A549 (cell line): Measurements from ENCODE around the gene ACAD10. TPM values are rescaled to one million over a fixed set of nuclear protein-coding genes. Genes with fewer than 3 reads are reported as not detected.

Source experiments
- ATAC-seq, 2 experiments: fragments of 200-7000 bp in 1 of 2; fragments of >200 bp in 1 of 2; cut with Nextera tagmentation in 1 of 2; cut with Tn5 transposase in 1 of 2; 3 replicates each; pipeline versions ENCODE4 v1.8.0 to v1.9.1; 2018 to 2020; ENCODE audit warnings: mild to moderate bottlenecking in 1 of 2, moderate library complexity in 1 of 2
- CTCF ChIA-PET: fragments of 300-600 bp; sonication (Branson Sonifier 250); formaldehyde crosslinking; extraction: SDS; loops from one replicate; lab custom pipeline; 2021; ENCODE audit warnings: antibody characterized with exemption, inconsistent platforms; lab: Yijun Ruan, JAX
- POLR2A ChIA-PET: fragments of 350-600 bp; formaldehyde crosslinking; extraction: SDS; loops from one replicate; lab custom pipeline; 2021; ENCODE audit warnings: antibody characterized with exemption, inconsistent platforms; lab: Yijun Ruan, JAX
- DNase-seq, 2 experiments: peaks; one replicate each; pipeline versions ENCODE4 v3.0.0 to v3.0.0-alpha.2; 2011 to 2016; ENCODE audit warnings: low read depth in 1 of 2, low spot score in 1 of 2
- FAIRE-seq: peaks from 2 replicates; lab custom pipeline; 2011; peaks lifted over from hg19 to GRCh38; lab: Jason Lieb, UNC
- H3K27ac ChIP-seq, 2 experiments: fragments of >200 bp; sonication (Bioruptor Twin); formaldehyde crosslinking; 3 replicates each; pipeline ENCODE4 v1.5.1; 2016 to 2017
- H3K4me1 ChIP-seq: fragments of >200 bp; sonication (Bioruptor Twin); formaldehyde crosslinking; 3 replicates; pipeline ENCODE4 v1.6.1; 2016
- H3K4me2 ChIP-seq: fragments of >200 bp; sonication (Bioruptor Twin); formaldehyde crosslinking; 3 replicates; pipeline ENCODE4 v1.6.1; 2016
- H3K4me3 ChIP-seq: fragments of >200 bp; sonication (Bioruptor Twin); formaldehyde crosslinking; 3 replicates; pipeline ENCODE4 v1.5.1; 2016
- H3K9me3 ChIP-seq: fragments of >200 bp; sonication (Bioruptor Twin); formaldehyde crosslinking; 3 replicates; pipeline ENCODE4 v1.6.1; 2016
- EHMT2 ChIP-seq: fragments of 200-600 bp; sonication (generic); IDR thresholded peaks from 2 replicates; pipeline ENCODE4 v1.6.1; 2016; ENCODE audit warnings: antibody characterized with exemption, low read depth, mild to moderate bottlenecking, moderate library complexity
- ESRRA ChIP-seq: fragments of 150-350 bp; IDR thresholded peaks from 2 replicates; pipeline ENCODE4 v1.6.1; 2014; ENCODE audit warnings: mild to moderate bottlenecking, low read length, borderline replicate concordance
- FOSB ChIP-seq: fragments of 250-450 bp; sonication (Bioruptor Pico); IDR thresholded peaks from 2 replicates; pipeline ENCODE4 v1.5.0; 2020; ENCODE audit warnings: mild to moderate bottlenecking, moderate library complexity
- GATA3 ChIP-seq: IDR thresholded peaks from 2 replicates; pipeline ENCODE4 v1.6.1; 2012; ENCODE audit warnings: borderline replicate concordance
- HEYL ChIP-seq: fragments of 250-450 bp; sonication (Bioruptor Pico); IDR thresholded peaks from 2 replicates; pipeline ENCODE4 v1.8.0; 2021; ENCODE audit warnings: mild to moderate bottlenecking, moderate library complexity
- MAFK ChIP-seq: fragments of 450-650 bp; IDR thresholded peaks from 2 replicates; pipeline ENCODE4 v1.6.1; 2014; ENCODE audit not compliant: partially characterized antibody
- MYC ChIP-seq: IDR thresholded peaks from 2 replicates; pipeline ENCODE4 v1.6.1; 2012; ENCODE audit warnings: mild to moderate bottlenecking, inconsistent platforms, low read length, improper control_type of control experiment, borderline replicate concordance
- NR3C1 ChIP-seq: fragments of >200 bp; sonication (Bioruptor Twin); formaldehyde crosslinking; IDR thresholded peaks from 3 replicates; pipeline ENCODE4 v1.6.1; 2017
- PBX3 ChIP-seq: IDR thresholded peaks from 2 replicates; pipeline ENCODE4 v1.6.1; 2012
- POLR2A ChIP-seq: IDR thresholded peaks from 2 replicates; pipeline ENCODE4 v1.6.1; 2012; ENCODE audit warnings: mild to moderate bottlenecking, low read length
- RNF2 ChIP-seq: fragments of 200-600 bp; sonication (generic); IDR thresholded peaks from 2 replicates; pipeline ENCODE4 v1.6.1; 2016; ENCODE audit warnings: low read depth, mild to moderate bottlenecking, antibody characterized with exemption, moderate library complexity, borderline replicate concordance
- SMC3 ChIP-seq: fragments of >200 bp; sonication (Bioruptor Twin); formaldehyde crosslinking; IDR thresholded peaks from 3 replicates; pipeline ENCODE4 v1.6.1; 2018; ENCODE audit warnings: inconsistent platforms
- SREBF2 ChIP-seq: fragments of 450-650 bp; IDR thresholded peaks from 2 replicates; pipeline ENCODE4 v1.6.1; 2014; ENCODE audit warnings: mild to moderate bottlenecking, moderate library complexity
- ZC3H11A ChIP-seq: fragments of 450-650 bp; IDR thresholded peaks from 2 replicates; pipeline ENCODE4 v1.6.1; 2014; ENCODE audit warnings: antibody characterized with exemption, mild to moderate bottlenecking
- WGBS: methylation state at CpG from one replicate; pipeline ENCODE4 v1.1.6; 2017; ENCODE audit errors: missing lambda C conversion rate; 5-methylcytosine and 5-hydroxymethylcytosine counted together
- polyA plus RNA-seq, 4 experiments: library from polyadenylated mRNA; depleted of rRNA in 3 of 4; stranded (reverse); fragments of >200 nt; fragmentation: RNase III in 1 of 4; extraction: RNeasy Plus Mini Kit Qiagen cat#74134 plus additional on column Dnase treatment in 1 of 4; gene quantifications; 2 replicates in 3 of 4; 3 replicates in 1 of 4; pipeline ENCODE4 v1.2.3, GENCODE V29; 2011 to 2017
- TF ChIP-seq, protein P1 (sequence below): fragments of 150-350 bp; IDR thresholded peaks from 2 replicates; pipeline ENCODE4 v1.6.1; 2014; ENCODE audit warnings: low read depth, mild to moderate bottlenecking, low read length
- TF ChIP-seq, protein P2 (sequence below): fragments of 250-450 bp; sonication (Bioruptor Pico); IDR thresholded peaks from 2 replicates; pipeline ENCODE4 v1.5.0; 2021; ENCODE audit warnings: mild to moderate bottlenecking, moderate library complexity, borderline replicate concordance

Gene ACAD10
- polyA plus RNA-seq, 2 of the 4 experiments (the other 2 are of a cell fraction), result 15.1 to 22.0 TPM

- no peak for ATAC-seq
- H3K27ac ChIP-seq, result no peak overlapping the region
- H3K4me3 ChIP-seq, result no peak overlapping the region
- DNase-seq, result no peak
- 96% methylated on average over 4 of the region's 4 CpGs for WGBS
- H3K4me1 ChIP-seq, result no peaks in the 10 kb centered on the region
- no peak overlapping the region for H3K4me2 ChIP-seq
- TF ChIP-seq ESRRA, result no peak
- TF ChIP-seq, protein P1, sequence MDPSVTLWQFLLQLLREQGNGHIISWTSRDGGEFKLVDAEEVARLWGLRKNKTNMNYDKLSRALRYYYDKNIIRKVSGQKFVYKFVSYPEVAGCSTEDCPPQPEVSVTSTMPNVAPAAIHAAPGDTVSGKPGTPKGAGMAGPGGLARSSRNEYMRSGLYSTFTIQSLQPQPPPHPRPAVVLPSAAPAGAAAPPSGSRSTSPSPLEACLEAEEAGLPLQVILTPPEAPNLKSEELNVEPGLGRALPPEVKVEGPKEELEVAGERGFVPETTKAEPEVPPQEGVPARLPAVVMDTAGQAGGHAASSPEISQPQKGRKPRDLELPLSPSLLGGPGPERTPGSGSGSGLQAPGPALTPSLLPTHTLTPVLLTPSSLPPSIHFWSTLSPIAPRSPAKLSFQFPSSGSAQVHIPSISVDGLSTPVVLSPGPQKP, result no peak
- TF ChIP-seq EHMT2, result no peak
- TF ChIP-seq MAFK, result peak; percentile 33
- H3K9me3 ChIP-seq, result no peaks in the 10 kb centered on the region
- no peak for FAIRE-seq
- ChIA-PET CTCF (interaction anchor here (0.6 to 2.7 kb wide), 6 partner anchors 9 to 126 kb away, joined by 3 to 14 read pairs (median 7); no protein-coding TSS in a partner anchor), POLR2A (no interaction called here)
Observed at GRCh38 chr12:111745211-111745610, 59.4 kb downstream of the ACAD10 start.

DNA sequence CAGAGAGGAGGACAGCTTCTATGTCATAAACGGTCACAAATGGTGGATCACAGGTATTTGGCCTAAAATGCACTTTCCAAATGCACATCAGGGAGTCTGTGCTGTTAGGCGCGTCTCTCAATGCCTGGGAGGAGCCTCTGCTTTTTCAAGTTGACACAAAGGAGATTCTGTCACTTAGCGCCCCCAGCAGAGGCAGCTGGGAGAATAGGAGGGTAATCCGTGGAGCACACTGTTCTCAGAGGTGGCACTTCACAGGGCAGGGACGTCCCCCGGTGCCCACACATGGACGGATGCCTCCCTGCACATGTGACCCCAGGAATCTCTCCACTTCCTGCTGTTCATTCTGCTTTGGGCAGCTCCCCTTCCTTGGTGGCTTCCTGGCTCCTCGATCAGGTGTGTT, 61.5 kb downstream of the ACAD10 start:
- DNase-seq (no peak), FAIRE-seq (no peak), ATAC-seq (0 out of 6 replicates have a peak, but pooled peaks of 1 of the 2 experiments have one; percentile 44)
- Histone ChIP-seq H3K4me3 (no peak overlapping the region), H3K4me1 (no peaks in the 10 kb centered on the region), H3K27ac (no peak overlapping the region), H3K4me2 (no peak overlapping the region), H3K9me3 (no peaks in the 10 kb centered on the region)
- ChIA-PET POLR2A (no interaction called here), CTCF (interaction anchor here (2.0 to 2.3 kb wide), 2 partner anchors 41 to 66 kb away, joined by 6 to 14 read pairs; no protein-coding TSS in a partner anchor)
- TF ChIP-seq SREBF2 (no peak), ESRRA (no peak)
- 81% methylated on average over 9 of the region's 9 CpGs for WGBS

GRCh38 chr12:111748151-111748672, 62.4 kb downstream of the ACAD10 start:
- DNase-seq, result no peak
- ChIA-PET CTCF (interaction anchor here (1.0 to 2.0 kb wide), 2 partner anchors 8 to 40 kb away, joined by 3 to 6 read pairs; no protein-coding TSS in a partner anchor), POLR2A (no interaction called here)
- no peak overlapping the region for H3K4me2 ChIP-seq
- no peaks in the 10 kb centered on the region for H3K9me3 ChIP-seq
- WGBS, result 74% methylated on average over 8 of the region's 8 CpGs
- no peak for FAIRE-seq
- TF ChIP-seq SMC3 (no peak), PBX3 (no peak), GATA3 (no peak)
- TF ChIP-seq, protein P2, sequence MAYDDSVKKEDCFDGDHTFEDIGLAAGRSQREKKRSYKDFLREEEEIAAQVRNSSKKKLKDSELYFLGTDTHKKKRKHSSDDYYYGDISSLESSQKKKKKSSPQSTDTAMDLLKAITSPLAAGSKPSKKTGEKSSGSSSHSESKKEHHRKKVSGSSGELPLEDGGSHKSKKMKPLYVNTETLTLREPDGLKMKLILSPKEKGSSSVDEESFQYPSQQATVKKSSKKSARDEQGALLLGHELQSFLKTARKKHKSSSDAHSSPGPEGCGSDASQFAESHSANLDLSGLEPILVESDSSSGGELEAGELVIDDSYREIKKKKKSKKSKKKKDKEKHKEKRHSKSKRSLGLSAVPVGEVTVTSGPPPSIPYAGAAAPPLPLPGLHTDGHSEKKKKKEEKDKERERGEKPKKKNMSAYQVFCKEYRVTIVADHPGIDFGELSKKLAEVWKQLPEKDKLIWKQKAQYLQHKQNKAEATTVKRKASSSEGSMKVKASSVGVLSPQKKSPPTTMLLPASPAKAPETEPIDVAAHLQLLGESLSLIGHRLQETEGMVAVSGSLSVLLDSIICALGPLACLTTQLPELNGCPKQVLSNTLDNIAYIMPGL (CRISPR knock-in tag), result no peak
- TF ChIP-seq, all 56 proteins: peak for 0
- ATAC-seq, result no peak
- no peak overlapping the region for H3K4me3 ChIP-seq
- H3K4me1 ChIP-seq, result no peaks in the 10 kb centered on the region
- H3K27ac ChIP-seq, result no peak overlapping the region

- ChIA-PET CTCF (no interaction called here), POLR2A (no interaction called here)
- DNase-seq (no peak), ATAC-seq (no peak), FAIRE-seq (no peak)
- 88% methylated on average over 7 of the region's 7 CpGs for WGBS
- no peak overlapping the region for H3K27ac ChIP-seq
- no peaks in the 10 kb centered on the region for H3K9me3 ChIP-seq
- H3K4me1 ChIP-seq, result no peaks in the 10 kb centered on the region
- TF ChIP-seq FOSB (CRISPR knock-in tag) (no peak), MYC (no peak), POLR2A (no peak), NR3C1 (no peak), HEYL (no peak), ZC3H11A (no peak), RNF2 (no peak)
- TF ChIP-seq, all 56 proteins: peak for 0
- Histone ChIP-seq H3K4me3 (no peak overlapping the region), H3K4me2 (no peak overlapping the region)
Observed at GRCh38 chr12:111748867-111749266, 63.0 kb downstream of the ACAD10 start.
